Inferior parietal cortex (tissue), 1 donor: ENCODE data around the gene KLK14.

ENCODE experiments used
- DNase-seq: peaks from one replicate; pipeline ENCODE4 v3.0.0-alpha.2; 2016; ENCODE audit errors: extremely low spot score

KLK14 gene

DNA sequence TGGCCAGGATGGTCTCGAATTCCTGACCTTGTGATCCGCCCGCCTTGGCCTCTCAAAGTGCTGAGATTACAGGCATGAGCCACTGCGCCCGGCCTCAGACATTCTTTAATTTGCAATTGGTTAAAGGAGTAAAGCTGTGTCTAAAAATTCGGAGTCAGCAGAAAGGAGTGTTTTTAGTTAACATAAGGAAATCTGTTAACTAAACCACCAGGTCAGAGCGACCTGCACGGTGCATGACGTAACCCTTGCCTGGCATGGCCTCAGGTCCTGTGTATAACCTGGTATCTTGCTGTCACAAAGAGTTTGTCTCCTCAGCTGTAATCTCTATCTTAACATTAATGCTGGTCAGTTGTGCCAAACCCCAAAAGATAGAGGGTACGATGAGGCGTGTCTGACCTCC is 38.4 kb downstream of the KLK14 start:
- no peak for DNase-seq

DNA sequence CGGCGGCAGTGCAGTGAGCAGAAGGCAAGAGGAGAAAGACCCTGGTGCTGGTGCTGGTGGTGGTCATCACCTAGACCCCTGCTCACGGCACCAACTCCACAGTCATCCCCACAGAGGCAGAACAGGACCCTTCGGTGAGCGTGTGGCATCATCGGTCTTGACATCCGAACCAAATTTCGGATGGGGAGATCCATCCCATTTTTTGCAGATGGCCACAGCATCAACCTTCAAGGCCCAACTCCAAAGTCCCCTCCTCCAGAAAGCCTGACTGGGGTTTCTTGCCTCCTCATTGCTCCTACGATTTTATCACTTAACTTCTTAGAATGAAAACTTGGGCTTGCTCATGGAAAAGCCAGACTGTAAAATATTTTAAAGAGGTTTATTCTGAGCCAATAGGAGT is 39.2 kb downstream of the KLK14 start:
- no peak for DNase-seq

DNA sequence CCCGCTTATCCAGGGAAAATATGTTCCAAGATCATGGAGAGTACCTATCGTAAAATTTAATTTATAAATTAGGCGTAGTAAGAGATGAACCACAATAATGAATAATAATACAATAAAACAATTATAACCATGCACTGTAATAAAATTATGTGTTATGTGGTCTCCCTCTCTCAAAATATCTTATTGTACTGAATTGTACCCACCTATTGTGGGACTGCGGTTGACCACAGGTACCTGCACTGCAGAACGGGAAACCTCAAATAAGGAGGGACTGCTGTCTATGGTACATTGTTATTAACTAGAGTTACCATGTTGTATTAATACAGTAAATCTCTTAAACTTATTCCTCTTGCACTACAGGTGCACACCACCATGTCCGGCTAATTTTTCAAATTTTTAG is 42.5 kb downstream of the KLK14 start:
- no peak for DNase-seq

DNA sequence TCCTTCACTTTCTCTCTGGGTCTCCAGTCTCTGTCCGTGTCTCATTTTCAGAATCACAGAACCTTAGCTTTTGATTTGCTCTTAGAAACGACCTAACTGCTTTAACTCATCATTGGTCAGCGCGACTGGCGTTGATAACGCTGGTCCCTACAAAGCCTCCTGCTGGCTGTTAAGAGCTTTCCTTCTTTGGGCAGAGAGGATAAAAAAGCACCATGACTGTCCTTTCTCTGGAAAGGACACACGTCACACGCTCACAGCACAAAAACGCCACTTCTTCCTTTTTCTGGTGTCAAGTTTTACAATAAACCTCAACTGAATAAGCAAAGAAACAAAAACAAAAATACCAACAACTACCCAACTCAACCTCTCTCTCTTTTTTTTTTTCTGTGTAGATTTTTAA is 46.2 kb downstream of the KLK14 start:
- no peak for DNase-seq

DNA sequence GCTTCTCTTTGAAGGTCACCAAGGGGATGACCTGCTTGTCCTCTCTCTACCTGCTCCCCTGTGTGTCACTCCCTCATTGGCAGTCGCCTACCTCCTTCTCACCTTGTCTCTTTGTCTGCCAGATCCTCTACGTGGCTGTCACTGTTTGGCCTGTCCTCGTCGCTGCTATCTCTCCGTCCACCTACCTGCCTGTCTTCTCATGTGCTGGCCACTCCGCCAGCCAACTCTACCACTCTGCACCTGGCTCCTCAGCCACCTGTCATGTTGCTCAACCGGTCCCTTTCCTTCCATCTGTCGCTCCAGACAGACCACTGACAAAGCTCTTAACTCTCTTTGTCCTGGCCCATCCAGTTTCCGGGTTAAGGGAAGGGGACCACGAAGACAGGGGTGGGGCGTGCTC is 48.0 kb downstream of the KLK14 start, which contains the start of gene KLK12:
Gene KLK12 (minus strand): TSS at position 299 of the 400 bp plus-strand sequence. CDS start 381 bp downstream, outside the sequence.
- DNase-seq: no peak

DNA sequence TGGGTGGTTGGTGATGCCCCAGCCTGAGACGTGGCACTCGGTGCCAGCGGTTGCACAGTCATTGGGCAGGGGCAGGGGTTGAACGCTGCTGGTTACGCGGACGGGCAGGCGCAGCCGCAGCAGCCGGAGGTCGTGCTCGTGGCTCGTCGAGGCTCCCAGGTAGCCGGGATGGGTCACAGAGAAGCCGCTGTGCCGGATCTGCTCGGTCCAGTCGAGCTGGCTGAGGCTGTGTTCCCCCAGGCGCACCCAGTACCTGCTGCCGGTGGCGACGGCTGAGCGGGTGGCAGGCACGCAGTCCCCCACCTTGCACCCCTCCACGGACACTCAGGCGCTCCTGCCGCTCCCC is 50.8 kb downstream of the KLK14 start:
- no peak for DNase-seq

DNA sequence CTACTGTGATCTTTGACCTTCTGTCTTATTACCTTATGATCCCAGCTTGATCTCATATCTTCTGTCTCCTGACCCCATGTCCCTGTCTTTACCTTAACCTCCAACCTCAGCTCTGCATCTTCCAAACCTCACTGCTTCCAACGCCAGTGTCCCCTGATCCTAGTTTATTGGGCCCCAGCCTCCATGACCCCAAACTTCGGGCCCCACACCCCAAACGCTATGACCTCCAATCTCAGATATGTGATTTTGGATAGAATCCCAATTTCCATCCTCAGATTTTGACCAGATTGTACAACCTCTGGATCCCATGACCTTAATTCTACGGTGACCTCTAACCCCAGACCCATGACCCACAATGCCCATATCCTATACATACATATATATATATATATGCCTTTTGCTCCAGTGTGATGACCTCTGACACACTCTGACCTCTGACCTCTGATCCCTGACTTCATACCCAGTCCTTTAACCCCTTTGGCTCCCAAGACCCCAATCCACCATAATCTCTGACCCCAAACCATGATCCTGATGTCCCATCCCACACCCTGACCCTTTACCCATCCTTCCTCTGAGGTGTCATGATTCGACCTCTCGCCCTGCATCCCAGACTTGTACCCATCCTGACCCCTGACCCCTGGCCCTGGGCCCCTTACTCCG is 51.3 kb downstream of the KLK14 start:
- no peak for DNase-seq

DNA sequence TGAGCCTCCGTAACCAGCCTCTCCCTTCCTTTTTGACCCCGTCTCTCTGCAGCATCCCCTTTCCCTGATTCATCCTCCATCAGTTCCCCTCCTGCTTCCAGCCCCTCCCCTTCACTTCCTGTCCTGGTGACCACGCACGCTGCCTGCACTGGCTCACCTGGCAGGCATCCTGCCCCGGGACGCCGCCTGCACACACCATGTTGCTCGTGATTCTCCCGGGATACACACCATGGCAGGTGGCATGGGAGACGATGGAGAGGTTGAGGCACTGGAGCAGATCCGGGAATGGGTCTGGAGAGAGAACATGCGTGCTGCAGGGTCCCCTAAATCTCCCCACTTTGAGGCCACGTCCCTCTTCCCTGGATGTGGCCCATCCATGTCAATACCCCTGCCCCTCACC is 52.1 kb downstream of the KLK14 start:
- no peak for DNase-seq

DNA sequence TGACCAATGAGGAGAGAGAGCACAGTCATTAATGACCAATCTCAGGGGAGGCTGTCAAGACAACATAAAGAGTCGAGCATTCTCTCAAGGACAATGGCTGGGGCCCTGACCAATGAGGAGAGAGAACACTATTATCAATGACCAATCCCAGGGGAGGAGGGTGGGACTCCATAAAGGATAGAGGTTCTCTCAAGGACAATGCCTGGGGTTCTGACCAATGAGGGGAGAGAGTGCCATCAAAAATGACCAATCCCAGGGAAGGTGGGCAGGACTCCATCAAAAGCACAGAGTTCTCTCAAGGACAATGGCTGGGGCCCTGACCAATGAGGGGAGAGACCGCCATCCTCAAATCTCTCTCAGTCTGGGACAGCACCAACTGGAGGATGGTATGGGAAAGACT is 53.0 kb downstream of the KLK14 start:
- no peak for DNase-seq
